Putamen (tissue), 1 donor: ENCODE results near the gene GPR135.
A peak's percentile ranks its signal among the peaks of the same experiment; 100 is the strongest.

Experiments
- DNase-seq: peaks from one replicate; pipeline ENCODE4 v3.0.0-alpha.2; 2016; ENCODE audit warnings: low spot score

Gene GPR135

GRCh38 chr14:59422069-59422881 lies 42.9 kb downstream of the GPR135 start:
- DNase-seq: no peak

DNA sequence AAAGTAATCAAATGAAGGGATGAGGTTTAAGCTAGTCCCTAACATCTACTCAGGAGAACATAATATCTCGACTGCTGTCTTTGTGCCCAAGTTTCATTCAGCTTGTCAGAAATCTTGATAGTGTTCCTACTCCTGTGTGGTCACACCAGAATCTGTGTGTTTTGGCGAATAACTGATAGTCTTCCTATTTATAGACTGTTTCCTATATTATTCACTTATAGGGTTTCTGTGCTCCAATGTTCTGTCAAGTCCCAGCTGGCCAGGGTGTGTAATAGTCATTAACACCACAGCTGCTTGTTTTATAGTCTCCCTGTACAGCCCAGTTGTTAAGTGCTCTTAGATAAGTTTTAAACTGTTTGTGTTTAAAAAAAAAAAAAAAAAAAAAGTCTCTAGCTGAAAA lies 45.9 kb downstream of the GPR135 start:
- no peak for DNase-seq

- peak; percentile 17 for DNase-seq
Measured at GRCh38 chr14:59417311-59417710, 47.9 kb downstream of the GPR135 start.

DNA sequence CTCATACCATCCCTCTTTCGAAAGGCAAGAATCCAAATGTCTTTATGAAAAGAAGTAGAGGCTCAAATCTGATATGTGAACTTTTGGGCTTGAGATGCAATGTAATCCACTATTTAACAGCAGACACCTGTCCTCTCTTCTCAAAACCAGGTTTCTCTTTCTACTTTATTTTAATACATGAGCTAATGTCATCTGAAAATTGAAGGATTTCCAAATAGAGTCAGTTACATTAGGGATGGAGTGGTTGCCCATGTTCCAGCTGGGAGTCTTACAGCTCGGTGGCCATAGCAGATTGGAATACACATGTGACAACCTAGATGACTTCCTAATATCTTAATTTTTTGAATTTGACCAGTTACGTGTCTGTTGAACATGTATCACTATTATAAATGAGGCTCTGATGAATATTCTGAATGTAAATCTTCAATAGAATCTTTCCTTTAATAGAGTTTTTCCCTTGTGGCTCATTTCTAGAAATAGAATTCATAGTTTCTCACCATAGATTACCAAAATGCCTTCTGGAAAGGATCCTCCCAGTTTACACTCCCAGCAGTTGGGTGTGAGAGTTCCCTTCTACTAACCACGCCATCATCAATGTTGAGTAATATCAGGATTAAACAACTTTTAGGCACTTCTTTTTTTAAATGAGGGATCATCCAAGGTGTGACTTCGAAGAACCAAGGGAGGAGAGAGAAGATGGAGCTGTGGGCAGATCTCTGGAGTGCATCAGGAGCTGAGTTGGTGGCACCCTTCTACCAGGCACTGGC lies 49.2 kb downstream of the GPR135 start:
- no peak for DNase-seq
